H9 (cell line): Measurements from ENCODE around the gene CACNA2D3. TPM values are rescaled to one million over a fixed set of nuclear protein-coding genes. Genes with fewer than 3 reads are reported as not detected.
A peak's percentile ranks its signal among the peaks of the same experiment; 100 is the strongest.

Source experiments
- DNase-seq: peaks from one replicate; pipeline ENCODE4 v3.0.0-alpha.2; 2017
- H2AFZ ChIP-seq: one replicate; pipeline ENCODE4 v1.6.1; 2013; ENCODE audit warnings: mild to moderate bottlenecking, low read length, control low read depth, moderate library complexity
- H2AK5ac ChIP-seq: 2 replicates; pipeline ENCODE4 v1.6.1; 2013; ENCODE audit warnings: low read length, control low read depth, mixed read lengths; ENCODE audit not compliant: insufficient read length
- H2BK120ac ChIP-seq: one replicate; pipeline ENCODE4 v1.6.1; 2013; ENCODE audit warnings: low read depth, mild to moderate bottlenecking, low read length, control low read depth, inconsistent platforms; ENCODE audit not compliant: poor library complexity, severe bottlenecking
- H2BK12ac ChIP-seq: 2 replicates; pipeline ENCODE4 v1.6.1; 2013; ENCODE audit warnings: low read length, control low read depth, mixed read lengths, low read depth; ENCODE audit not compliant: insufficient read length
- H2BK15ac ChIP-seq: 2 replicates; pipeline ENCODE4 v1.6.1; 2013; ENCODE audit warnings: low read depth, low read length, control low read depth
- H2BK20ac ChIP-seq: one replicate; pipeline ENCODE4 v1.6.1; 2013; ENCODE audit warnings: low read depth, mild to moderate bottlenecking, low read length, control low read depth, inconsistent platforms; ENCODE audit not compliant: poor library complexity, severe bottlenecking
- H2BK5ac ChIP-seq: 2 replicates; pipeline ENCODE4 v1.6.1; 2013; ENCODE audit warnings: low read length, control low read depth, mixed read lengths; ENCODE audit not compliant: insufficient read length
- H3K14ac ChIP-seq: 2 replicates; pipeline ENCODE4 v1.6.1; 2013; ENCODE audit warnings: low read length, control low read depth; ENCODE audit not compliant: insufficient read depth
- H3K18ac ChIP-seq: 2 replicates; pipeline ENCODE4 v1.6.1; 2013; ENCODE audit warnings: low read depth, mild to moderate bottlenecking, mixed read lengths, low read length, control low read depth; ENCODE audit not compliant: insufficient read length
- H3K23ac ChIP-seq: 2 replicates; pipeline ENCODE4 v1.6.1; 2013; ENCODE audit warnings: low read length, control low read depth, mixed read lengths, low read depth; ENCODE audit not compliant: insufficient read length
- H3K23me2 ChIP-seq: 2 replicates; pipeline ENCODE4 v1.6.1; 2013; ENCODE audit warnings: low read depth, mild to moderate bottlenecking, mixed read lengths, low read length, control low read depth; ENCODE audit not compliant: insufficient read length, poor library complexity, severe bottlenecking
- H3K27ac ChIP-seq: 2 replicates; pipeline ENCODE4 v1.5.1; 2013; ENCODE audit warnings: low read length, control low read depth, mixed read lengths, low read depth; ENCODE audit not compliant: insufficient read length
- H3K27me3 ChIP-seq: 2 replicates; pipeline ENCODE4 v1.6.1; 2013; ENCODE audit warnings: low read length, control low read depth, inconsistent platforms; ENCODE audit not compliant: insufficient read depth
- H3K4ac ChIP-seq: 2 replicates; pipeline ENCODE4 v1.6.1; 2013; ENCODE audit warnings: low read depth, mild to moderate bottlenecking, control low read depth, inconsistent platforms, low read length, moderate library complexity
- H3K4me1 ChIP-seq: 2 replicates; pipeline ENCODE4 v1.6.1; 2013; ENCODE audit warnings: low read length, control low read depth, inconsistent platforms; ENCODE audit not compliant: insufficient read depth
- H3K4me2 ChIP-seq: 2 replicates; pipeline ENCODE4 v1.6.1; 2013; ENCODE audit warnings: low read length, control low read depth, mixed read lengths; ENCODE audit not compliant: insufficient read length, insufficient read depth
- H3K56ac ChIP-seq: 2 replicates; pipeline ENCODE4 v1.6.1; 2013; ENCODE audit warnings: low read depth, mild to moderate bottlenecking, mixed read lengths, low read length, control low read depth; ENCODE audit not compliant: insufficient read length
- H3K79me1 ChIP-seq: 2 replicates; pipeline ENCODE4 v1.6.1; 2013; ENCODE audit warnings: low read depth, mild to moderate bottlenecking, moderate library complexity, low read length, control low read depth, inconsistent platforms; ENCODE audit not compliant: insufficient read depth, poor library complexity, severe bottlenecking
- H3K79me2 ChIP-seq: 2 replicates; pipeline ENCODE4 v1.6.1; 2013; ENCODE audit warnings: low read length, control low read depth, inconsistent platforms; ENCODE audit not compliant: insufficient read depth
- H3K9ac ChIP-seq: 2 replicates; pipeline ENCODE4 v1.6.1; 2013; ENCODE audit warnings: low read length, control low read depth, mixed read lengths; ENCODE audit not compliant: insufficient read length; ENCODE audit errors: extremely low read depth
- H3K9me3 ChIP-seq: one replicate; pipeline ENCODE4 v1.6.1; 2013; ENCODE audit warnings: low read depth, low read length, inconsistent platforms; ENCODE audit not compliant: control insufficient read depth
- H3T11ph ChIP-seq: one replicate; pipeline ENCODE4 v1.6.1; 2013; ENCODE audit warnings: mild to moderate bottlenecking, low read length, control low read depth, inconsistent platforms
- H4K20me1 ChIP-seq: one replicate; pipeline ENCODE4 v1.6.1; 2013; ENCODE audit not compliant: control insufficient read depth, insufficient read length, insufficient read depth
- H4K5ac ChIP-seq: 2 replicates; pipeline ENCODE4 v1.6.1; 2013; ENCODE audit warnings: low read depth, mild to moderate bottlenecking, mixed read lengths, low read length, control low read depth; ENCODE audit not compliant: insufficient read length
- H4K8ac ChIP-seq: replicated peaks from 2 replicates; pipeline ENCODE4 v1.6.1; 2013; ENCODE audit warnings: low read length, control low read depth, mixed read lengths, low read depth; ENCODE audit not compliant: insufficient read length
- H4K91ac ChIP-seq: 2 replicates; pipeline ENCODE4 v1.6.1; 2013; ENCODE audit warnings: low read depth, mild to moderate bottlenecking, moderate library complexity, mixed read lengths, low read length, control low read depth; ENCODE audit not compliant: insufficient read length
- H3K27ac Mint-ChIP-seq, 3 experiments: 2 replicates in 2 of 3; 3 replicates in 1 of 3; pipeline ENCODE4 v1.8.0; 2020 to 2021; ENCODE audit warnings: mixed read lengths in 3 of 3, mild to moderate bottlenecking in 1 of 3, moderate library complexity in 1 of 3
- H3K27me3 Mint-ChIP-seq: 2 replicates; pipeline ENCODE4 v1.8.0; 2021; ENCODE audit warnings: low read depth, mild to moderate bottlenecking, moderate library complexity, mixed read lengths
- H3K36me3 Mint-ChIP-seq, 3 experiments: 2 replicates in 2 of 3; 3 replicates in 1 of 3; pipeline ENCODE4 v1.8.0; 2020 to 2021; ENCODE audit warnings: low read depth in 3 of 3, mixed read lengths in 3 of 3; ENCODE audit not compliant: insufficient read depth in 1 of 3
- H3K4me1 Mint-ChIP-seq, 2 experiments: 2 replicates each; pipeline ENCODE4 v1.8.0; 2020; ENCODE audit warnings: mixed read lengths in 2 of 2
- H3K4me3 Mint-ChIP-seq, 2 experiments: 2 replicates in 1 of 2; 3 replicates in 1 of 2; pipeline ENCODE4 v1.8.0; 2020 to 2021; ENCODE audit warnings: mild to moderate bottlenecking in 2 of 2, mixed read lengths in 2 of 2, moderate library complexity in 1 of 2
- H3K9me3 Mint-ChIP-seq, 2 experiments: 2 replicates in 1 of 2; 3 replicates in 1 of 2; pipeline ENCODE4 v1.8.0; 2020; ENCODE audit warnings: mild to moderate bottlenecking in 2 of 2, mixed read lengths in 2 of 2, moderate library complexity in 1 of 2
- WGBS: extraction: QIAGEN DNeasy Blood & Tissue Kit; methylation state at CpG from one replicate; pipeline ENCODE4 v1.1.7; 2013; ENCODE audit warnings: missing lambda C conversion rate, low lambda C conversion rate, mixed read lengths; ENCODE audit not compliant: insufficient read length; ENCODE audit errors: extremely low coverage; 5-methylcytosine and 5-hydroxymethylcytosine counted together
- total RNA-seq: library from RNA; stranded (reverse); gene quantifications from 2 replicates; pipeline ENCODE4 v1.2.1, GENCODE V29; 2021
- TF ChIP-seq, protein P1 (sequence below): fragments of 200-600 bp; sonication (generic); conservative IDR thresholded peaks from 3 replicates; pipeline ENCODE4 v1.8.0; 2021; ENCODE audit warnings: antibody characterized with exemption, mild to moderate bottlenecking

The CACNA2D3 gene
- total RNA-seq, 1 experiment from 2014 or later: 3.2 TPM

DNA sequence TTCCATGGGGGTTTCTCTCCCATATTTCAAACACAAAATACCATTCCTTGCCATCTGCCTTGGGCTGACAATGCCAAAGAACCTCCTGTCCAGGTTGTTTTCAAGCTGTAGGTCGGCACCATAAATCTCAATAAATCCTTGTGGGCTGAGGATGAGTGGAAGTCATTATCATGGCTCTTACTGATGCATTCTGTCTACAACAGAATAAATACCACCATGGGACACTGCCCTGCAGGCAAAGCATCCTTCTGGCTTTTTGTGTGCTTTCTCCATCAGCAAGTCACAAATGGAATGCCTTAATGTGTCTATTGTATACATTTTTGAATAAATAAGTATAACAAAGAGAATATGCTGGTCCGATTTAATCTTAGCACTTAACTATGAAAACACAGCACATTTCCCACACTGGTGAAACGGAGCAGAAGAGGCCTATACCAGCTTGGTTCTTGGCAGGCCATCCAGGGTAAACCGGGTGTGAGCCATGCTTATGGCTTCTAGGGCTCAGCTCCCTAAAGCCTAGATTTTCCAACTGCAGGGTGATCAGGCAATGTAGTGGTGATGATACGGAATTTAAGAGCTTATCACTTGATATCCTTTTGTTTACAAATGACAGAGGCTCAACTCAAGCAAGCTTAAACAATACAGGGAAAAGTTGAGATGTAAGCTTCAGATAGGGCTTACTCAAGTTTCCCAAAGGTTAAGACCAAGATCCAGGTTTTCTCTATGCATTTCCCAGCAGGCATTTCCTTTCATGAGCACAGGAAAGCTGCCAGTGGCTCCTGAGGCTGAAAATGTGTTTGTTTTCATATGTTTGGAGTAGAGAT, 938.8 kb downstream of the CACNA2D3 start:
- H3K56ac ChIP-seq: no peak overlapping the region
- no peak overlapping the region for H4K5ac ChIP-seq
- H3K14ac ChIP-seq: no peak overlapping the region
- no peaks in the 10 kb centered on the region for H3K9me3 ChIP-seq
- peaks cover 6% of the 10 kb centered on the region for H3K27me3 Mint-ChIP-seq
- H3K23me2 ChIP-seq: no peaks in the 10 kb centered on the region
- H3K4me1 ChIP-seq: peaks cover 3% of the 10 kb centered on the region; the same call in 1 of the 2 replicates
- 0 out of 7 replicates have a peak, but pooled peaks cover 0 to 1% (median 0%) of the 10 kb centered on the region in 3 experiments for H3K36me3 Mint-ChIP-seq
- H2BK20ac ChIP-seq: no peak overlapping the region
- no peaks in the 10 kb centered on the region for H4K20me1 ChIP-seq
- H2BK15ac ChIP-seq: no peak overlapping the region
- no CpG with 5 or more reads among the region's 5 CpGs for WGBS
- 0 out of 5 replicates have a peak, but pooled peaks cover 0 to under 1% of the 10 kb centered on the region in 2 experiments for H3K9me3 Mint-ChIP-seq
- no peak overlapping the region for H2BK5ac ChIP-seq
- H3T11ph ChIP-seq: no peak overlapping the region
- no peak overlapping the region for H3K9ac ChIP-seq
- H4K91ac ChIP-seq: no peak overlapping the region
- no peak for DNase-seq
- TF ChIP-seq, protein P1, sequence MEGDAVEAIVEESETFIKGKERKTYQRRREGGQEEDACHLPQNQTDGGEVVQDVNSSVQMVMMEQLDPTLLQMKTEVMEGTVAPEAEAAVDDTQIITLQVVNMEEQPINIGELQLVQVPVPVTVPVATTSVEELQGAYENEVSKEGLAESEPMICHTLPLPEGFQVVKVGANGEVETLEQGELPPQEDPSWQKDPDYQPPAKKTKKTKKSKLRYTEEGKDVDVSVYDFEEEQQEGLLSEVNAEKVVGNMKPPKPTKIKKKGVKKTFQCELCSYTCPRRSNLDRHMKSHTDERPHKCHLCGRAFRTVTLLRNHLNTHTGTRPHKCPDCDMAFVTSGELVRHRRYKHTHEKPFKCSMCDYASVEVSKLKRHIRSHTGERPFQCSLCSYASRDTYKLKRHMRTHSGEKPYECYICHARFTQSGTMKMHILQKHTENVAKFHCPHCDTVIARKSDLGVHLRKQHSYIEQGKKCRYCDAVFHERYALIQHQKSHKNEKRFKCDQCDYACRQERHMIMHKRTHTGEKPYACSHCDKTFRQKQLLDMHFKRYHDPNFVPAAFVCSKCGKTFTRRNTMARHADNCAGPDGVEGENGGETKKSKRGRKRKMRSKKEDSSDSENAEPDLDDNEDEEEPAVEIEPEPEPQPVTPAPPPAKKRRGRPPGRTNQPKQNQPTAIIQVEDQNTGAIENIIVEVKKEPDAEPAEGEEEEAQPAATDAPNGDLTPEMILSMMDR: no peak
- no peaks in the 10 kb centered on the region for H3K27me3 ChIP-seq
- H3K4me1 Mint-ChIP-seq: peaks cover 28 to 34% of the 10 kb centered on the region in 2 experiments
- peak overlapping the region in 1 of 3 experiments; percentile 59; a peak in 2 of 7 replicates for H3K27ac Mint-ChIP-seq
- no peak overlapping the region for H3K4ac ChIP-seq
- no peak overlapping the region for H3K4me2 ChIP-seq
- H3K18ac ChIP-seq: no peak overlapping the region
- H3K79me2 ChIP-seq: no peaks in the 10 kb centered on the region
- H3K23ac ChIP-seq: no peak overlapping the region
- H2BK120ac ChIP-seq: no peak overlapping the region
- H2AK5ac ChIP-seq: no peak overlapping the region
- no peak overlapping the region for H3K4me3 Mint-ChIP-seq
- no peak overlapping the region for H2AFZ ChIP-seq
- no peaks in the 10 kb centered on the region for H3K79me1 ChIP-seq
- H2BK12ac ChIP-seq: no peak overlapping the region
- H3K27ac ChIP-seq: no peak overlapping the region
- no peak overlapping the region for H4K8ac ChIP-seq
